ENCODE data around the gene HAP1.
"Not testable (repeated sequence)": the region's sequence is repeated elsewhere in the genome, so short reads cannot be mapped to it uniquely, and the experiment has no call there.

Gene HAP1, protein sequence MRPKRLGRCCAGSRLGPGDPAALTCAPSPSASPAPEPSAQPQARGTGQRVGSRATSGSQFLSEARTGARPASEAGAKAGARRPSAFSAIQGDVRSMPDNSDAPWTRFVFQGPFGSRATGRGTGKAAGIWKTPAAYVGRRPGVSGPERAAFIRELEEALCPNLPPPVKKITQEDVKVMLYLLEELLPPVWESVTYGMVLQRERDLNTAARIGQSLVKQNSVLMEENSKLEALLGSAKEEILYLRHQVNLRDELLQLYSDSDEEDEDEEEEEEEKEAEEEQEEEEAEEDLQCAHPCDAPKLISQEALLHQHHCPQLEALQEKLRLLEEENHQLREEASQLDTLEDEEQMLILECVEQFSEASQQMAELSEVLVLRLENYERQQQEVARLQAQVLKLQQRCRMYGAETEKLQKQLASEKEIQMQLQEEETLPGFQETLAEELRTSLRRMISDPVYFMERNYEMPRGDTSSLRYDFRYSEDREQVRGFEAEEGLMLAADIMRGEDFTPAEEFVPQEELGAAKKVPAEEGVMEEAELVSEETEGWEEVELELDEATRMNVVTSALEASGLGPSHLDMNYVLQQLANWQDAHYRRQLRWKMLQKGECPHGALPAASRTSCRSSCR

DNA sequence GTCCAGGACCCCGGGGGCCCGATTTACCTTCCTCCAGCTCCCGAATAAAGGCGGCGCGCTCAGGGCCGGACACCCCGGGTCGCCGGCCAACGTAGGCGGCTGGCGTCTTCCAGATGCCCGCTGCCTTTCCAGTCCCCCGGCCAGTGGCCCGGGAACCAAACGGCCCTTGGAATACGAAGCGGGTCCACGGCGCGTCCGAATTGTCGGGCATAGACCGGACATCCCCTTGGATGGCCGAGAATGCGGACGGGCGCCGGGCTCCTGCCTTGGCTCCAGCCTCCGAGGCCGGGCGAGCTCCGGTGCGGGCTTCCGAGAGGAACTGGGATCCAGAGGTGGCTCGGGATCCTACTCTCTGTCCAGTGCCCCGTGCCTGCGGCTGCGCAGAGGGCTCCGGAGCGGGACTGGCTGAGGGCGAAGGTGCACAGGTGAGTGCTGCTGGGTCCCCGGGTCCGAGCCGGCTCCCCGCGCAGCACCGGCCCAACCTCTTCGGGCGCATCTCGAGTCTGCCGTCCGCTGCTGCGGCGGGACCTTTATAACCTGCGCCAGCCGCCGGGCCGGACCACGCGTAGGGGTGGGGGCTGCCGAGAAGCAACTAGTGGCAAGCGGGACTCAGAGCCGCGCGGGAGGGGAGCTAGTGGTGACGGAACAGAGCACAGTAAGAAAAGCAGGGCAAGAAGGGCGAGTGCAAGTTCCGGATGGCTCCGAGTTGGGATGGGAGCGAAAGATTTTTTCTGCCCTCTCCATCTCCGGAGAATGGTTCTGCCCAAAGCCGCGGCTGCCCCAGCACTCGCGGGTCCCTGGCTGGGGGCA is at the start of gene HAP1:
HAP1 (minus strand) TSS at position 505 of the 810 bp plus-strand sequence; CDS start at position 496, 9 bp downstream.
- DNase-seq (ENCODE audit: low read depth in 1 of 2, low spot score in 1 of 2), result no peak

DNA sequence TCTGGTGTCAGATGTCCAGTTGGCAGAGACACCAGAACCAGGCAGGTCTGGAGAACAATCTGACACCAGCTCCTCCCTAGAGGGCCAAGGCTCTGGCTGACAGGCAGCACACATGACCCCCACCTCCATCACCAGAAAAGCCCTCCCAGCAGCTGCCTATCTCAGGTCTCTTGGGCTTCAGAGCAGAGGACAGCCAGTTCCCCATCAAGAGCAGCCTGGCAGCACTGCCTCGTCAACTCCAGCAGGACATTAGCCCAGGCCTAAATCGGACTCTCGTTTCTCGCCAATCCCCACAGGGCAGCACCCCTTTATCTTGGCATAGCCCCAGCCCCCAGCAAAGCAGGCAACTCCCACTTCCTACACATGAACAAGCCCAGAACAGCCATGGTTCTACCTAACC is 47.7 kb upstream of the HAP1 start:
- DNase-seq (ENCODE audit: low read depth in 1 of 2, low spot score in 1 of 2), result no peak

DNA sequence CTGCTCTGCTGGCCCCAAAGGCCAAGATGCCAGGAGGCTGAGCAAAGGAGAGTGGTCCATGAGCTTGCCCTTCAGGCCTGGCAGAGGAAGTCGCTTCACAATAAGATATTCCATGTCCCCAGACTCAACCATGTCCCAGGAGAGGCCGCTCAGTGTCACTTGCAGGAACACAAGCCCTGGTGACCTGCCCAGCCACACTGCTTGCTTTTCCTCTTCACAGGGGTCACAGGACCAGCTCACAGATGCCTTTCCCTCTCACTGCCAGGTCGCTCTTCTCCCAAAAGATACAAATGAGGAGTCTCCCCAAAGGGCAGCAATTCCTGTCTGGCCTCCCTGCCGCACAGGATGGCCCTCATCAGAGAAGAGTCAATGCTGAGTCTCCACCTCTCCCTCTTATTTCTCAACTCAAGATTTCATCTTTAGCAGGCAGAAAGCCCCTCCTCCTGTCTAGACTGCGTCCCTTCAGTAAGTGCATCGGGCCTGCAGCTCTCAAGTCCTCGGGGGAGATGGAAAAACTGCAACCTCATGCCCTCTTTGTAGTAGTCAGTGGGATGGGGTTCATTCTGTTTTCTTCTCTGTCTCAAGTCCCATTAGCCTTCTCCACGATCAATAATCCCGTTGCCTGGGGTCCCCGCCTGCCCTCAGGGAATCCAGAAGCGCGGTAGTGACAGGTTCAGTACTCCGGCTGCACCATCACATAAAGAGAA is 47.1 kb upstream of the HAP1 start:
- DNase-seq (ENCODE audit: low read depth in 1 of 2, low spot score in 1 of 2), result no peak

DNA sequence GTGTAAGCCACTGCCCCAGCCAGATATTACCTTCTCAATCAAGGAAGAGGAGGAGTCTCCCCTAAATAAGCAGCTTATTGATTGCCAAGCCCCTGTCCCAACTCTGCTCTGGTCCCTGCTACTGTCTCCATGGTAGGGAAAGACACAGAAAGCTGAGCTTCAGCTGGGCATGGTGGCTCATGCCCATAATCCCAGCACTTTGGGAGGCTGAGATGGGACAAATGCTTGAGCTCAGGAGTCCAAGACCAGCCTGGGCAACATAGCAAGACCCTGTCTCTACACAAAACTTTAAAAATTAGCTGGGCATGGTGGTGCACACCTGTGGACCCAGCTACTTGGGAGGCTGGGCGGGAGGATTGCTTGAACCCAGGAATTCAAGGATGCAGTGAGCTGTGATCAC is 45.5 kb upstream of the HAP1 start:
- DNase-seq (ENCODE audit: low read depth in 1 of 2, low spot score in 1 of 2), result no peak

DNA sequence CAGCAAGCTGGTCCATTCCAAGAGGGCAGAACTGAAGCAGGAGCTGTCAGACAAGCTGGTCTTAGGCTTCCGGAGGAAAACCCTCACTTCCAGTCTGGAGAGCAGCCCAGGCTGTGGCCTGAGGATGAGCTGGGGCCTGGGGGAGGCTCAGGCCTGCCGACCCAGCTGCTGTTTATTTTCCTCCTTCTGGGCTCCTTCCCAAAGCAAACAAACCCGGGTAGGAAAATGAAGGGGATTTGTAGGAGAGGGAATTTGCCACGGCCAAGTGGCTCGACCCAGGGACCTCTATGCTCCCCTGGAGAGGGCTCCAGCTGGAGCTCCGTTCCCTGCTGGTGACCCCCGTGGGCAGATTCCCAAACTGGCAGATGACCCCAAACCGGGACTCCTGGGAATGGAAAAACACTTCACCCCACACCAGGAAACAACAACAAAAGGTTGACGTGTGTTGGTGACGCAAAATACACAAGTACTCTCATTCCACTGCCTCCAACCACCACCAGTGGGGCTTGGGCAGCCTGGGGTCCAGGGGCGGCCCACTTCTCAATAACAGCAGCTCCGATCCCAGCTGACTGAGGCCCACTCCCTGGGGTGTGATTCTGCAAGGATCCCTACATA is 43.2 kb upstream of the HAP1 start:
- no peak for DNase-seq (ENCODE audit: low read depth in 1 of 2, low spot score in 1 of 2)

DNA sequence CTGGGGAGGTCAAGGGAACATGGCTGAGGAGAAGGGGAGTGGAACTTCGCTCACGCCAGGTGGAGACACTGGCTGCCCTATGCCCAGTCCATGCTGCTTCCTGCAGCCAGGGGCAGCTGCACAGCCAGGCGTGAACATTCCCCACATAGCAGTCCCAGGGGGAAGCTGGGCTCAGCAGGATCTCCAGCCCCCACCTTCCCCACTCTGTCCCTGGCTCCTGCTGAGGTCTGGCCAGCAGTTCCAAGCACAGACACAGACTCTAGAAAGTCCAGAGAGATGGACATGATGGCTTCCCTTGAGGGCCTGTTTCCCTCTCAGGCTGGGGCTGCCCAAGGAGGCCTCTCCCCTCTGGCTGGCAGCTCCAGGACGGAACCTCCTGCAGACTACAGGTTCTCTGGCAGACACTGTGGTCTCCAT is 42.7 kb upstream of the HAP1 start:
- no peak for DNase-seq (ENCODE audit: low read depth in 1 of 2, low spot score in 1 of 2)

DNA sequence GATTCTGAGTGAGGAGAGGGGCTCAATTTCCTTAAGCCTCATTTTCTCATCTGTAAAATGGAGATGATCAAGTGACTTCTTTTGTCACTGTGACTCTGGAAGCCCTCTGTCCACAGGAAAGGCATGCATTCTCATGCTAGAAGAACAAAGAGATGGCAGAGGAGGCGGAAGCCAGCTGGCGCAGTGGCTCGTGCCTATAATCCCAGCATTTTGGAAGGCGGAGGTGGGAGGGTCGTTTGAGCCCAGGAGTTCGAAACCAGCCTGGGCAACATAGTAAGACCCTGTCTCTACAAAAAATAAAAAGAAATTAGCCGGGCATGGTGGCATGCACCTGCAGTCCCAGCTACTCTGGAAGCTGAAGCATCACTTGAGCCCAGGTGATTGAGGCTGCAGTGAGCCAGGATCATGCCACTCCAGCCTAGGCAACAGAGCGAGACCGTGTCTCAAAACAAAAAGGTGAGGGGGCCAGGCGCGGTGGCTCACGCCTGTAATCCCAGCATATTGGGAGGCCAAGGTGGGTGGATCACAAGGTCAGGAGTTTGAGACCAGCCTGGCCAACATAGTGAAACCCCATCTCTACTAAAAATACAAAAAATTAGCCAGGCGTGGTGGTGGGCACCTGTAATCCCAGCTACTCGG is 41.9 kb upstream of the HAP1 start:
- DNase-seq (ENCODE audit: low read depth in 1 of 2, low spot score in 1 of 2), result not testable (repeated sequence)

DNA sequence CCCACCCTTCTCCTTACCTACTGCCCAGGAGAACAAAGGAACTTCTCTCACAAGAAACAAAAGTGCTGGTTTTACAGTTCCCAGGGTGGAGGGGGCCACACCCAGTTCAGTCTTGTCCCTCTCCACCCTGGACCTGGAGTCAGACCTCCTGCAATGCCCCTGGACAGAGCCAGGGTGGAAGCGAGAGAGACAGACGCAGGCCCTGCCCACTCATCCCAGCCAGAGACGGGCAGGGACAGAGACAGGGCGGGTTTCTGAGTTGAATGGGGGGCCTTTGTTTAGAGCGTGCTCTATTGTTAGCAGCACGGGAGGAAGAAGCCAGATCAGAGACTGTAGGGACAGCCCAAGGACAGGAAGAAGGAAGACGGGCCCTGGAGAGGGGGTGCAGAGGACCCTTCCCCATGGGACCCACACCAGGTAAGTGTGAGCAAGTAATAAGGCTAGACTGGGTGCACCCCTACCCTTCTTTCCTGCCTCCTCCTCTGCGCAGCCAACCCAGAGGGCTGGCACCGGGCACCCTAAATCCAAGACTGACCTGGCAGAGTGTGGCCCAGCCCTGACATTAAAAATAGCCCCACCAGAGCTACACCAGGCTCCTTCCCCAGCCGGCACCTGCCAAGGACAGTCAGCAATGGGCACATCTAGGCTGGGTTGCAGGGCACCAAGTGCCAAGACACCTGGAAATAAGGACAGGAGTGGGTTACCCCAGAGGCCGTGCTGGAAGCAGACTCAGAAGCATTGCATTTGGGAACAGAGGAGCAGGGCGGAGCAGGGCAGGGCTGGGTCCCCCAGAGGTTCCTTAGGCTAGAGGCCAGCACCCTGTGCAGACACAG is 41.2 kb upstream of the HAP1 start:
- DNase-seq (ENCODE audit: low read depth in 1 of 2, low spot score in 1 of 2), result no peak

DNA sequence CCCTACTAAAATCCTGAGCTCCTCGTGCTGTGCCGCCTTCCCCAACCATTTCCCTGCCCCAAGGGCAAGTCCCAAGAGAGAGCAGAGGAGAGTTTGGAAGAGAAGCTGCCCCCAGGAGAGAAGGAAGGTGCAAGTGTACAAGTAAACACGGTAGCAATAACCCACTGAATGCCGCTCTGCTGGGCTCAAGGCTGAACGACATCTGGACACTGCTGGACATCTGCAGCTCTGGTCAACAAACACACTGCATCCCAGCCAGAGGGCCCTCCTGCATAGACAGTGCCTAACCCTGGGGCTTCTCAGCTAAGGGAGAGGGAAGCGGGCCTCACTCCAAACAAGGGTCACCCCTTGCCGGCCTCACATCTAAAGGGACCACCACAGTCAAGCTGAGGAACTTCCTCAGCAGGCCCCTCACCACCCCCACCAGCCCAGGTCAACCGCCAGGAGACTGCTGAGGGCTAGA is 39.3 kb upstream of the HAP1 start:
- DNase-seq (ENCODE audit: low read depth in 1 of 2, low spot score in 1 of 2), result no peak

DNA sequence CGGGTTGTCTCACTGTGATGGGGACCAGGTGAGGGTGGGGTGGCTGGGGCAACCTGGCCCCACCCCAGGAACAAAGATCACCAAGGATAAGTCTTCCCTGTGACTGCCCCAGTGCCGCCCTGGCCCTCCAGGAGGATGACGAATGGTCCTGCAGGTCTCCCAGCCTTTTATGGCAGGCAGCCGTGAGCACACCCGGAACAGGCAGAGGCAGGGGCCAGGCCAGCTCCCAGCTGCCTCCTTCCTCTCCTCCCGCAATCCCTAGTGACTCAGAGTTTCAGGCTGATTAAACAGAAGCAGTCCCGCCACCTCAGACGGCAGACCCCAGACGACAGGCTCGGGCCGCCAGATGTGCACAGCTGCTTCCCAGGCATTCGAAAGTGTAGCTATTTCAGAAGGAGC is 38.7 kb upstream of the HAP1 start:
- no peak for DNase-seq (ENCODE audit: low read depth in 1 of 2, low spot score in 1 of 2)

DNA sequence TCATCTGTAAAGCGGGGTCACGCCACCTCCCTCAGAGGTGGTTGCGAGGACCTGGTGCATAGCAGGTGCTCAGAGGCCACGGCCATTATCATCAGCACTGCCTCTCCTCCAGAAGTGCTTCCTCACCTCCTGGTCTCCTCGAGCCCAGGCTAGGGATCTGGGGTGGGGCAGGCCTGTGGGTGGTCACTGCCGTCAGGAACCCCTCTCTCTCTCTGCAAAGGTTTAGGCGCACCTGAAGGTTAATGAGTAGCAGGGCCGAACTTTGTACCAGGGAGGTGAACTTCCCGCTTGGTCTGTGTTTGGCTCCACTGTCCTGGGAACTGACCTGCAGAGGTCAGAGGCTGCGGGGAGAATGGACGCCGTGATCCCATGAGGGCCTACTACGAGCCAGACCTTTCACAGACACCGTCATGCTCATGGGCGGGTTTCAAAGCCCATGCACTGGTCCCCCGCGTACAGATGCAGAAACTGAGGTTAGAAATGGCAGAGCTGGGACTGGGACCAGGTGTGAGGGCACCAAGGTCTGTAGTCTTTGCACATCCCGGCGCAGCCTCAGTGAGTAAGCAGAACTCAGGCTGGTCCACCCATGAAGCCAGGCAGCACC is 38.2 kb upstream of the HAP1 start:
- DNase-seq (ENCODE audit: low read depth in 1 of 2, low spot score in 1 of 2), result no peak

DNA sequence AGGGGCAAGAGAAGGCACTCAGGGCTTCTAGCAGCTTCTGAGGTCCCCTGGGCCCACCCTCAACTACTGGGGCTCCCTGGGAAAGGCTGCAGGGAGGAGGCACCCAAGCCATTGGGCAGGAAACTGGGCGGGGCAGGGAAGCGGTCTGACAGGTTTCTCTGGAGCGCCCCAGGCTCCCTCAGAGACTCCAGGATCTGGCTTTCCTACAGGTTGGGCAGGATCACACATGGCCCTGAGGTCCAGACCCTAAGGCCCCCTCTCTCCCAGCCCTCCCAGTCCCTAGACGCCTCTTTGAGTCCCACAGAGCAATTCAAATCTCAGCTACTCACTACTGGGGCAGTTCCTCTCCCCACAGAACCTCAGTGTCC is 37.8 kb upstream of the HAP1 start:
- no peak for DNase-seq (ENCODE audit: low read depth in 1 of 2, low spot score in 1 of 2)

DNA sequence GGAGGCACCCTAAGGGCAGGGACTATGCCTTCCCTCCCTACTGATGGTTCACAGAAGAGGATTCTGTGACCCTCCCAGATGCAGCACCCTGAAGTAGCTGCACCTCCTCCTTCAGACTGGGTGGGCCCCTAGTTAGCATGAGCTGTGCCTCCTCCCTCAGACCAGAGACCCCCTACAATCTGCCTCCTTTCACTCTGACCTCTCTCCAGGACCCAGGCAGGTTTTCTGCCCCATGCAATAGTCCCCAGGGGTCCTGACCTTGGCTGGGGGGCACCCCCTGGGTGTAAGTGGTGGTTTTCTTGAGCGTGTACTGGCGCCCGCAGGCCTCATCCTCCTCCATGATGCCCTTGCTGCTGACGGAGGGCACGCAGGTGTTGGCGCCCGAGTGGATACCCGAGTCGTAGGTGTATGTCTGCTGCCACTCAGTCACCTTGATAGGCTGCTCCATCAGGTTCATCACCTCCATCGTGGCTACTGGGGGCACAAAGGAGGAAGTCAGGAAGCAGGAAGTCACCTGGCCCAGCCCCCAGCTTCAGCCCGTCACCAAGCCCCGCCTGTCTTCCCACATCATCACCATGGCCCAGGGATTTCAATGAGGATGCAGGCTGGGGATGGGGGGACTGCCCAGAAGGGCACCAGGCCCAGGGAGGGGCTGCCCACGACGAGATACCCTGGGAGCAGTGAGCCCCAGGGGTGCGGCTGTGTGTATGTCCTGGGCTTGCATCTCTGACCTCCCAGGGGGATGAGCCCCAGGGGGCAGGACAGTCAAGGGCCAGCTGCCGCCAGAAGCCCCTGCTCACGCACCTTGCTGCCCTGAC is 37.2 kb upstream of the HAP1 start:
- no peak for DNase-seq (ENCODE audit: low read depth in 1 of 2, low spot score in 1 of 2)

DNA sequence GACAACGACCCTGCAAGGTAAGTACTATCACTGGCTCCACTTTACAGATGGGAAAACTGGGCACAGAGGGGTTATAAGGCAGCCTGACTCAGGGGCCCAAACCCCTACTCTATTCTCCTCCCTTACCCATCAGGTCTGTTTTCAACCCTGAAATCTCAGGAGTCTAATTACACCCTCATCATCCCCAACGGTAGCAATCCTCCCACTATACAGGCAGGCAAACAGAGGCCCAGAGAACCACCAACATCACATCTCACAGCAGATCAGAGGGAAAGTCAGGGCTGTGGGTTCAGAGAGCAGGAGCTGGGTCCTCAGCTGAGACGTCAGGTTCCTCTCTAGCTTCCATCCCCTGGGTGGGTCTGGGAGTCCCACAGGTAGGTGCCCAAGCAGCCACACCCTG is 35.5 kb upstream of the HAP1 start:
- DNase-seq (ENCODE audit: low read depth in 1 of 2, low spot score in 1 of 2), result no peak

DNA sequence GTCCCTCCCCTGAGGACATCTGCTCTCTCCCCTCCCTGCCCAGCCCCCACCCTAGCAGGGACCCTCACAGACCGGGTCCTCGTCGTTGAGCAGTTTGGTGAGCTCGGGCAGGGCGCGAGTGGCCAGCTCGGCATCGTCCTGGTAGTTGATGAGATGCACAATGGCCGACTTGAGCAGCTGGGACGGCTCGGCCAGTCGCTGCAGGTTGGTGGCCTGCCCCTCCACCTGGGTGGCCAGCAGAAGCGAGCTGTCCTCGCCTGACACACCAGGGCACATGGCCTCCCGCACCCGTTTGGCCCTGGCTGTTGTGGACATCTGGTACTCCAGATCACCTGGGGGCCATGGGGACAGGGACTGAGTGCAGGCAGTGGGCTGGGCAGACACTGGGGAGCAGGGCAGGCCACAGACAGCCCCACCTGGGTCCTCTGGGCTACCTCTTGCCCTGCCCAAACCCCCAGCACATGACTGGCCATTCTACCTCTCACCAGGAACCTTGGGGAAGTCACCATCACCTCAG is 35.0 kb upstream of the HAP1 start:
- no peak for DNase-seq (ENCODE audit: low read depth in 1 of 2, low spot score in 1 of 2)

DNA sequence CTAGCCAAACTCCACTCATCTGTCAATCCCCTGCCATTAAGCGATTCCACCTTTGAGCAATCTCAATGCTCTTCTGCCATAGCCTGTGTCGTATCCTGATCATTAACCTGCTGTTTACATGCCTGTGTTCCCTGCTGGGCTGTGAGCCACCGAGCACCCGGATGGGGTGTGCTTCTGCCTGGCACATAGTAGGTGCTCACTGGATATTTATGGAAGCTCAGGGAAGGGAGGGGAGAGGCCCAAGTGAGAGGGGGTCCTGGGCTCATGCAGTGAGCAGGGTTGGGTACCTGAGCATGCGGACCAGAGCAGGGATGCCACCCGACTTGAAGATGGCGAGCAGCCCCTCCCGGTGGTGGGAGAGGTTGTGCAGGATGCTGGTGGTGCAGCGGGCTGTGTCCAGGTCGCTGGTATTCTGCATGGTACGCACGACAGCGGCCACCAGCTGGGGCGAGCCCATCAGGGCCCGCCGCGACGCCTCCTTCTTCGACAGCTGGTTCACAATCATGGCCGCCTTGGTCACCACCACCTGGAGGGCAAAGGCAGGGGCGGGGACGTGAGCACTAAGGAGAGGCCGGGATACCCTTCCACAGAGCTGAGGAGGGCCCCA is 34.3 kb upstream of the HAP1 start:
- no peak for DNase-seq (ENCODE audit: low read depth in 1 of 2, low spot score in 1 of 2)

DNA sequence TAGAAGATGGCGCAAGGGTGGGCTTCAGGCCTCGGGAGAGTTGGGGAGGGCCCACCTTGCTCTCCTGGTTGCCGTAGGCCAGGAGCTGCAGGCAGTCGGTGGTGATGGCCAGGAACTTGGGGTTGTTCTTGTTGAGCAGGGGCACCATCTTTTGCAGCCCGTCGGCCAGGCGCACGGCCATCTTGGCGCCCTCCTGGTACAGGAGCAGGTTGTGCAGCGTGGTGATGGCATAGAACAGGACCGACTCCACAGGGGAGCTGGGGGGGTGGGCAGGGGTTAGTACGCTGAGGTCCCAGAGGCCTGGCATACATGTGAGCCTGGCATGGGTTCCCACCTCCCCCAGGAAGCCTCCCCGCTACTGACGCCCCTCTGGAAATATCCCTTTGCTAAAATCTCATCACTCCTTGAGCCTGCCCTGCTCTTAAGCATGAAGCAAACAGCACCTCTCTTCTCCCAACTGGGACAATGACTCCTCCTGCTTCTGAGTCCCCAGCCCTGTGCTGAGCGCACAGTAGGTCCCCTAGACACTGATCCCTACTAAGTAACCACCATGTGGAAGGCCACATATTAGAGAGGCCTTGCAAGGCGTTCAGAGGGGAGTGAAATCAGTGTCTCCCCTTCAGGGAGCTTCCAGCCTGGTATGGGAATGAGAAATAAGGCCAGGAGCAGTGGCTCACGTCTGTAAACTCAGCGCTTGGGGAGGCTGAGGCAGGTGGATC is 33.0 kb upstream of the HAP1 start:
- DNase-seq (ENCODE audit: low read depth in 1 of 2, low spot score in 1 of 2), result no peak

Measured in activated CD4-positive, alpha-beta T cell treated with anti-CD3 and anti-CD28 coated beads, Interleukin-2, amount 50 U/mL, for 24 hours (primary cell).